SH-SY5Y (cell line): ENCODE measurements around the gene CNPY4.

Source experiments
- GATA2 ChIP-seq: IDR thresholded peaks from 2 replicates; pipeline ENCODE4 v1.6.1; 2011; ENCODE audit warnings: mild to moderate bottlenecking, low read depth, low read length
- GATA3 ChIP-seq: IDR thresholded peaks from 2 replicates; pipeline ENCODE4 v1.6.1; 2011; ENCODE audit warnings: low read depth, mild to moderate bottlenecking, low read length, moderate library complexity

GRCh38 chr7:100132126-100132525 lies 12.7 kb downstream of the CNPY4 start:
- no peak for TF ChIP-seq GATA2
- no peak for TF ChIP-seq GATA3
